ENCODE measurements around the gene GNB2. TPM values are rescaled to one million over a fixed set of nuclear protein-coding genes. Genes with fewer than 3 reads are reported as not detected.
A peak's percentile ranks its signal among the peaks of the same experiment; 100 is the strongest.

The GNB2 gene
- total RNA-seq, 1 experiment from 2014 or later: 174 TPM

- no peaks in the 10 kb centered on the region for H3K4me1 ChIP-seq (ENCODE audit: insufficient read depth, low read length)
- WGBS (ENCODE audit: extremely low coverage, insufficient read length, low lambda C conversion rate): no CpG with 5 or more reads among the region's 11 CpGs
- no peak overlapping the region for H4K8ac ChIP-seq (replicated peaks; ENCODE audit: insufficient read length, low read depth, low read length)
- H3K9ac ChIP-seq (ENCODE audit: extremely low read depth, insufficient read length, low read length): no peak overlapping the region
- H3T11ph ChIP-seq (ENCODE audit: low read length): no peak overlapping the region
- peaks cover 14% of the 10 kb centered on the region for H3K27me3 Mint-ChIP-seq (ENCODE audit: low read depth)
- H3K79me1 ChIP-seq (ENCODE audit: insufficient read depth, low read depth, low read length, poor library complexity, severe bottlenecking): no peaks in the 10 kb centered on the region
- no peak overlapping the region for H2BK120ac ChIP-seq (ENCODE audit: low read depth, low read length, poor library complexity, severe bottlenecking)
- H3K9me3 ChIP-seq (ENCODE audit: control insufficient read depth, low read depth, low read length): no peaks in the 10 kb centered on the region
- no peak overlapping the region for H3K56ac ChIP-seq (ENCODE audit: insufficient read length, low read depth, low read length)
- no peaks in the 10 kb centered on the region for H3K23me2 ChIP-seq (ENCODE audit: insufficient read length, low read depth, low read length, poor library complexity, severe bottlenecking)
- no peak overlapping the region for H2AK5ac ChIP-seq (ENCODE audit: insufficient read length, low read length)
- H4K91ac ChIP-seq (ENCODE audit: insufficient read length, low read depth, low read length): no peak overlapping the region
- DNase-seq: peak; percentile 70
- no peak overlapping the region for H2BK20ac ChIP-seq (ENCODE audit: low read depth, low read length, poor library complexity, severe bottlenecking)
- no peaks in the 10 kb centered on the region for H3K9me3 Mint-ChIP-seq
- no peaks in the 10 kb centered on the region for H4K20me1 ChIP-seq (ENCODE audit: control insufficient read depth, insufficient read depth, insufficient read length)
- H3K27ac ChIP-seq (ENCODE audit: insufficient read length, low read depth, low read length): no peak overlapping the region
- H2AFZ ChIP-seq (ENCODE audit: low read length): no peak overlapping the region
- no peak overlapping the region for H3K23ac ChIP-seq (ENCODE audit: insufficient read length, low read depth, low read length)
- no peak overlapping the region for H2BK12ac ChIP-seq (ENCODE audit: insufficient read length, low read depth, low read length)
- no peak for TF ChIP-seq CTCF (conservative IDR thresholded peaks at IDR 0.05)
- no peak overlapping the region for H3K4ac ChIP-seq (ENCODE audit: low read depth, low read length)
- H3K27me3 ChIP-seq (ENCODE audit: insufficient read depth, low read length): no peaks in the 10 kb centered on the region
- no peak overlapping the region for H4K5ac ChIP-seq (ENCODE audit: insufficient read length, low read depth, low read length)
- no peaks in the 10 kb centered on the region for H3K79me2 ChIP-seq (ENCODE audit: insufficient read depth, low read length)
- no peaks in the 10 kb centered on the region for H3K36me3 Mint-ChIP-seq (ENCODE audit: insufficient read depth in 1 of 3, low read depth in 3 of 3)
- H3K27ac Mint-ChIP-seq: no peak overlapping the region
- no peak overlapping the region for H3K4me2 ChIP-seq (ENCODE audit: insufficient read depth, insufficient read length, low read length)
- H3K4me1 Mint-ChIP-seq: peaks cover 10 to 43% of the 10 kb centered on the region in 2 experiments
- H3K4me3 Mint-ChIP-seq: no peak overlapping the region
- H2BK15ac ChIP-seq (ENCODE audit: low read depth, low read length): no peak overlapping the region
- no peak overlapping the region for H3K18ac ChIP-seq (ENCODE audit: insufficient read length, low read depth, low read length)
- H2BK5ac ChIP-seq (ENCODE audit: insufficient read length, low read length): no peak overlapping the region
- no peak overlapping the region for H3K14ac ChIP-seq (ENCODE audit: insufficient read depth, low read length)
These were observed 31.0 kb upstream of the GNB2 start for GRCh38 chr7:100642534-100642907.
